ENCODE data around the gene CYB561A3.

Gene CYB561A3

DNA sequence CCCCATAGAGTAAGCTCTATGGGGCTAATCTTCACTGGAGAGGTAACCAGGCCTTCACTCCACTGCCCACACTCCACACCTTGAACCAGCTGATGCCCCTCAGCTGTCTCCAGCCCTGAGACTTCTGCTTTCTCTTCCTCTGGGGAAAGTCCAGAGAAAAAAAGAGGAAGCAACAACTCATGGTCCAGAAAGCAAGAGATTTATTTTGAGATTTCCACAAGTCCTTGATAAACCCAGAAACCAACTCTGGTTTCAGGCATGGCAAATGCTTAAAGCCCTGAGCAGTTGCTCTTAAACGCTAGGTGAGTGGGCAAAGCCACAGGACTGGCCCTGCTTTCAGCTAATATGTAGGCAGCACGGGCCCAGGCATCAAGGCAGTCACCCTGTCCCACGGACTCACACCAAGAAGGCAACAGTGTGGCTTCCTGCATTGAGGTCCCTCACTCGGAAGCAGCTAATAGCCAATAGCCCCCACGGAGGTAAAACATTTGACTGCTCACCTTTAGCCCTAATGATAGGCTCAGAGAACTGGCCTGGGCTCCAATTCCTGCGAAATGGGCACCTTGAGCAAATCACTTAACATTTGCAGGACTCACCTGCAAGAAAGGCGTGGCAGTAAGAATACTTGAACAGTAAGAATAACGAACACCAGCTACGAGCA is 4.3 kb downstream of the CYB561A3 start:
- no peak for DNase-seq (ENCODE audit: low read depth, low spot score)
- CTCF ChIA-PET: interaction anchor here (0.8 to 27.5 kb wide), 3 partner anchors 14 to 26 kb away, joined by 3 to 352 read pairs (median 239); partner anchors contain the start of genes DDB1 and TKFC
- TF ChIP-seq, protein P1, sequence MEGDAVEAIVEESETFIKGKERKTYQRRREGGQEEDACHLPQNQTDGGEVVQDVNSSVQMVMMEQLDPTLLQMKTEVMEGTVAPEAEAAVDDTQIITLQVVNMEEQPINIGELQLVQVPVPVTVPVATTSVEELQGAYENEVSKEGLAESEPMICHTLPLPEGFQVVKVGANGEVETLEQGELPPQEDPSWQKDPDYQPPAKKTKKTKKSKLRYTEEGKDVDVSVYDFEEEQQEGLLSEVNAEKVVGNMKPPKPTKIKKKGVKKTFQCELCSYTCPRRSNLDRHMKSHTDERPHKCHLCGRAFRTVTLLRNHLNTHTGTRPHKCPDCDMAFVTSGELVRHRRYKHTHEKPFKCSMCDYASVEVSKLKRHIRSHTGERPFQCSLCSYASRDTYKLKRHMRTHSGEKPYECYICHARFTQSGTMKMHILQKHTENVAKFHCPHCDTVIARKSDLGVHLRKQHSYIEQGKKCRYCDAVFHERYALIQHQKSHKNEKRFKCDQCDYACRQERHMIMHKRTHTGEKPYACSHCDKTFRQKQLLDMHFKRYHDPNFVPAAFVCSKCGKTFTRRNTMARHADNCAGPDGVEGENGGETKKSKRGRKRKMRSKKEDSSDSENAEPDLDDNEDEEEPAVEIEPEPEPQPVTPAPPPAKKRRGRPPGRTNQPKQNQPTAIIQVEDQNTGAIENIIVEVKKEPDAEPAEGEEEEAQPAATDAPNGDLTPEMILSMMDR (IDR thresholded peaks at IDR 0.05; ENCODE audit: insufficient read depth, low read length, missing control alignments): no peak
- POLR2A ChIA-PET: interaction anchor here (1.1 kb wide), 1 partner anchor 14 kb away, joined by 3 read pairs; no protein-coding TSS in a partner anchor
- no peak overlapping the region for H3K4me3 ChIP-seq (ENCODE audit: low read depth, low read length)

DNA sequence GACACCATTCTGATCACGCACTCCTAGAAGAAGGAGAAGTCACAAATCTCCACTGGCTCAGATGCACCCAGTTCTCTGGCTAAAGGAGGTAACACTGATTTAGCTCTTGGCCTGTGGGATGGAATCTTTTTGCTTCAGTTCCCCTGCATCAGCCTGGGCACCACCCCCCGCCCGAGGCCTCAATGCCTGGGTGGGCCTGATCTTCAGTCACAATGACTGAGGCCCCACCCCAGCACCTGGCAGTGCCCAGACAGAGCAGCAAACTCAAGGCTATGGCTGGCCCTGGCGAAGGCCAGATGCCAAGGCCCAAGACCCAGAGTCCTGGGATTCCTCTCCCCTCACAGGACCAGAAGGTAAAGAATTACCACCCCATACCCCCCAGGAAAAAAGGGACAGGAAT is 5.0 kb downstream of the CYB561A3 start:
- TF ChIP-seq, protein P1 (IDR thresholded peaks at IDR 0.05; ENCODE audit: insufficient read depth, low read length, missing control alignments): no peak
- no peak for DNase-seq (ENCODE audit: low read depth, low spot score)
- POLR2A ChIA-PET: interaction anchor here (1.1 kb wide), 1 partner anchor 14 kb away, joined by 3 read pairs; no protein-coding TSS in a partner anchor
- H3K4me3 ChIP-seq (ENCODE audit: low read depth, low read length): no peak overlapping the region
- CTCF ChIA-PET: interaction anchor here (20.8 to 27.5 kb wide), 2 partner anchors 20 to 27 kb away, joined by 239 to 352 read pairs; partner anchors contain the start of genes DDB1 and TKFC

DNA sequence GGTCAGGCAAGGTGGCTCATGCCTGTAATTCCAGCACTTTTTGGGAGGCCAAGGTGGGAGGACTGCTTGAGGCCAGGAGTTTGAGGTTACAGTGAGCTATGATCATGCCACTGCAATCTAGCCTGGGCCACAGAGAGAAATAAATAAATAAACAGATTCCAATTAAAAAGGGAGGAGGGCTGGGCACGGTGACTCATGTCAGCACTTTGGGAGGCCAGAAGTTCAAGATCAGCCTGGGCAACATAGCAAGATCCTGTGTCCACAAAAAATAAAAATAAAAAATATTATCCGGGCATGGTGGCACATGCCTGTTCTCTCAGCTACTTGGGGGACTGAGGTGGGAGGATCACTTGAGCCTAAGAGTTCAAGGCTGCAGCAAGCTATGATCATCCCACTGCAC is 7.5 kb downstream of the CYB561A3 start:
- H3K4me3 ChIP-seq (ENCODE audit: low read depth, low read length): no peak overlapping the region
- ChIA-PET CTCF (interaction anchor here (20.8 to 27.5 kb wide), 2 partner anchors 18 to 30 kb away, joined by 239 to 352 read pairs; partner anchors contain the start of genes DDB1 and TKFC), POLR2A (no interaction called here)
- TF ChIP-seq, protein P1 (IDR thresholded peaks at IDR 0.05; ENCODE audit: insufficient read depth, low read length, missing control alignments): no peak
- DNase-seq (ENCODE audit: low read depth, low spot score): no peak

DNA sequence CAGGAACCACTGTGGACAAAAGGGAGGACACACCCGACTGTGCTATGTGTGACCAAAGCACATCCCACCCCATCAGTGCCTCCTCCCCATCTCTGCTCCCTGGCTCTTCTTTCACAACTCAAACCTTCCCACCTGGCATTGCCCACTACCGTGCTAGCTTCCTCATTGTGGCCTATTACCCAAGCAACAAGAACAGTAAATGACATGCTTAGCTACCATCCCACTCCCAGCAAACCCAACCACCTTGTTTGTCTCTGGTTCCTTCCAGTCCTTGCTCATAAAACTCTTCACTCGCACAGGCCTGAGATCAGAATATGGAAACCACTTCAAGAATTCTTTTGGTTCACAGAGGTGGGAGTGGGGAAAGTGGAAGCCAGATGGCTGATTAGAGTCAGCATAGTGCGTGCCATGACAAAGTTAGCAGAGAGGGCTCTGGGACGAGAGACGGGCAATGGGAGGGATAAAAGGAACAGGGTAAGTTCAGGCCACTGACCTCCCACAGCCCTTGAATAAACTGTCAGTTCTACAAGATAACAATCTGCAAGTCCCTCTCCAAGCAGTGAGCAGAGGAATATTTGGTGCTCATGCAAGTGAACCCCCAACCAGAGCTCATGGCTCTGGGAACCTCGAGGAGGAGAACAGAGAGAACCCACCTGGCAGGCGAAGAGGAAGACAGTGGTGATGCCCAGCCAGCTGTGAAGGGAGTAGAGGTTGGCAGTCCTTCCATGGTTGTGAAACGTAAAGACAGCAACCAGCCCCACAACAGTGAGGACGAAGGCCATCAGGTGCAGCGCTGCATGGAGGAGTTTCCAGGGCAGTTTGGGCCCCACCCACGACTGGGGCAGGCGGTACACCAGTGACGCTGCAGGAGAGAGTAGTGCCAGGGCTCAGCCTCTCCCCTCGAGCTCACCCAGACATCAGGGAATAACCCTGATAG is 8.3 kb downstream of the CYB561A3 start:
- CTCF ChIA-PET: interaction anchor here (1.3 to 27.5 kb wide), 3 partner anchors 8 to 30 kb away, joined by 3 to 352 read pairs (median 239); partner anchors contain the start of genes DDB1 and TKFC
- TF ChIP-seq, protein P1 (IDR thresholded peaks at IDR 0.05; ENCODE audit: insufficient read depth, low read length, missing control alignments): no peak
- POLR2A ChIA-PET: no interaction called here
- no peak for DNase-seq (ENCODE audit: low read depth, low spot score)
- H3K4me3 ChIP-seq (ENCODE audit: low read depth, low read length): no peak overlapping the region

DNA sequence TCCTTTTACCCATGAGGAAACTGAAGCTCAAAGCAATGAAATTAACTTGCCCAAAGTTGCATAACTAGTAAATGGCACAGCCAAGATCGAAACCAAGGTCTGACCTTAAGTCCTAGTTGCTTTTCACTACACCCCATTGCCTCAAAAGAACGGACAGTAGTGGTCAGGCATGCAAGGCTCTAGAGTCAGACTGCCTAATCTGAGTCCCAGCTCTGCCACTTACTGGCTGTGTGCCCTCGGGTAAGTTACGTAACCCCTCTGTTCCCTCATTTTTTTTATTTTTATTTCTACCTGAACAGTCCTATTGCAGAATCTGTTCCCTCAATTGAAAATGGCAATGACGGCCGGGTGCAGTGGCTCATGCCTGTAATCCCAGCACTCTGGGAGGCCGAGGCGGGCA is 9.6 kb downstream of the CYB561A3 start:
- ChIA-PET CTCF (interaction anchor here (0.9 to 27.5 kb wide), 4 partner anchors 9 to 94 kb away, joined by 3 to 352 read pairs (median 4); partner anchors contain the start of genes CYB561A3, DDB1 and TKFC), POLR2A (no interaction called here)
- TF ChIP-seq, protein P1 (IDR thresholded peaks at IDR 0.05; ENCODE audit: insufficient read depth, low read length, missing control alignments): no peak
- DNase-seq (ENCODE audit: low read depth, low spot score): no peak
- no peak overlapping the region for H3K4me3 ChIP-seq (ENCODE audit: low read depth, low read length)

All from AG04449 (cell line).